Islet precursor cell (in vitro differentiated cells): Measurements from ENCODE around the gene WDFY3.
"Not testable (repeated sequence)": the region's sequence is repeated elsewhere in the genome, so short reads cannot be mapped to it uniquely, and the experiment has no call there.

Experiments
- DNase-seq: peaks from one replicate; pipeline ENCODE4 v3.0.0-alpha.2; 2018

WDFY3 gene

DNA sequence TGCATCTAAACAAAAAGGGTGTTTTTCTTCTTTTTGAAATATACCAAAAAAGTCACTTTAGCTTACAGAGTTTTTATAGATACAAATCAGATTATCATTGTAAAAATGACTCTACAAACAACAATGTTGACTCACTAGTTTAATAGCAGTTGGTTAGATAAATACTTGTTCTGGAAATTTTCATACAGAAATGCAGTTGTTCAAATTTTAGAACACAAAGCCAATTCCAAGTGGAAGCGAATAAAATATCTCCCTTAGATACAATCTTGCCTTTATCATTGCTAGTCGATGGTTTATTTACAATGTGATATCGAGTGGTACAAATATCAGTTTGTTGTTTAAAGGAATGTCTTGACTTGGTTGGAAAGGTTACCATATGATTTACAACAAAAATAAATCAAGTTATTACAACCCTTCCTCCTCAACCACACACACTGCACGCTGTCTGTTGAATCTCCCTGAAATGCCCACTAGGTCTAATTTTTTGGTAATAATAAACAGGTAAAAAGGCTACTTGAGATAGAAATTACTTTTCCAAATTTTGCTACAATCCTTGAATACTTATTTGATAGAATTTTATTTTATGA, 268.8 kb downstream of the WDFY3 start:
- no peak for DNase-seq

DNA sequence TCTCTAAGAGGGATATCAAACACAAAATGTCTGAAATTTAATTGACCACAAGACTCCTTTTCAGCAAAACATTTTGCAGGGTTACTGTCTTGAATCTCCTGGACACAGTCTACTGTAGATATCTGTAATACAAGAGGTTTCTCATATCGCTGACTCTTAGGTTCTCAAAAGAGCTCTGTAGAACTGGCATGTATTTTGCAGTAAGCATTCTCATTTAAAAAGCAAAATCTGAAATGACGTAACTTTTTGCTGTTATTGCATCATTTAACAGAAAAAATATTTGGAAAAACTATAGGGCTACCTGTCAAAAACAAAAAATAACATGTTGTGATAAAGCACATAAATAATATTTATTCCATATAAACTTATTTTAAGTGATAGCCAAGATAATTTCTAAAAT, 269.3 kb downstream of the WDFY3 start:
- DNase-seq: no peak

DNA sequence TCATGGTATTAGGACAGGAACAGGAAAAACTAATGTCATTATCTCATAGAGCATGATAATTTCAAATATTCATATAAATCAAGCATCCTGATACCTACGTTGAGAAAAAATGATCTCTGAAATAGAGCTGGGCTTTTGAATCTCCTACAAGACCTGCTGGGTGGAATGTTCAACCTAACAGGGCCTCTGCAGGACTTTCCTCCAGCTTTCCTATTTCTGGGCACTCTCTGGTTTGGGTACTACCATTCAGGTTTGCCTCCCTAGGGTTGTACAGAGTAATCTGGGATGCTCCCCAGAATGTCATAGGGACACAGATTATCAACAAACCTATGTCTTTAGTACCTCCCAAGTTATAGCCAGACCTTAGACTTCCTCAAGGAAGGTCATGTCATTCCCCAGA, 274.7 kb downstream of the WDFY3 start:
- no peak for DNase-seq

DNA sequence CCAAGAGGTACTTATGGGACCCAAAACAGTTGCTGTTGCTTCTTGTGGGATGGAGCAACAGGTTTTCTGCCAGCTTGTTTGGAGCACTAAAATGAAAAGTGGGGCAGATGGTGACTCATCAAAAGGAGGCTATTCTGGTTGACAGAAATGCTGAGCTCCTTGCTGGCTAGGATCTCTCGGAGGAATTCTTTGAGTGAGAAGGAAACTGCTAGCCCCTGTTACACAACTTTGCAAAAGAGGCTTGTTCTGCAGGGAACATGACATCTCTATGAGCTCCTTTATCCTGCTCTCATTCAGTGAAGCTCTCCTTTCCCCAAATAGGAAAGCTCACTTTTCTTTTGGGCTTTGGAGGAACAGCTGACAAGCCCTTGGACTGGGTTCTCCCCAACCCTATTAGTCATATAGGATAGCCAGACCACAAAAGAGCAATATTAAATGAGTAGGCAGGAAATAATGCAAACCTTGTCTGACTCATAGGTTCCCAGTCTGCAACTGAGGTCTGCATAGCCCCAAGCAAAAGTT, 275.3 kb downstream of the WDFY3 start:
- peak; percentile 81 for DNase-seq

DNA sequence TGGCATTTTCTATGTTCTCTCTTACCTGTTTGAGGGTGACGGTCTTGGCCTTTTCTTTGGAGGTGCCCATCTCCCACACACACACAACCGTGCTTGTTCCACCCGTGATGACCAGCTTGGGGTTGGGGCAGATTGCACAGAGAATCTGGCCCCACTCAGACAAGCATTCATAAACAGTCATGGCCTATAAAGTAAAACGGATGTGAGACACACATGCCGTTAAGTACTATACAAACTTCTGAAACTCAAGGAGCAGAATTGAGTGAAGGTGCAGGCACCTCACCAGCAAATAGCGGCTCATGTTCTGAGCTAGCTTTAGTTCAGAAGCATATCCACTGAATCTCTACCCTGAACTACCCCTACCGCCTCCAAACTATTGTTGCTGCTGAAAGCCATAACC, 276.0 kb downstream of the WDFY3 start:
- DNase-seq: no peak

DNA sequence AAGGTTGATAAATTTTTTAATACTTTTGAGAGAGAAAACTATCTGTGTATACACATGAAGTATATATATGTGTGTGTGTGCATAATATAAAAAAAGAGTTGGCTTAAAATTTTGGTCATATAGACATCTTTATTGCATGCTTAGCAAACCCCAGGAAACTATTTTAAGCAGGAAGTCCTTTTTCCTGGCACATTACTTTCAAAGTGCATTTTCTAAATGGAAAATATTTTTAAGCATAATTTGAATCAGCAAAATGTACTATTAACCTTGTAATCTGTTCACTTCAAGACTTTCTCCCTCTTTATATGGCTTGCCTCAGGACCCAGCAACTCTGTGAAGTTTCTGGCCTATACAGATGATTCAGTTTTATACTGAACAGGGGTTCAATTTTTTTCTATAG, 277.3 kb downstream of the WDFY3 start:
- no peak for DNase-seq

DNA sequence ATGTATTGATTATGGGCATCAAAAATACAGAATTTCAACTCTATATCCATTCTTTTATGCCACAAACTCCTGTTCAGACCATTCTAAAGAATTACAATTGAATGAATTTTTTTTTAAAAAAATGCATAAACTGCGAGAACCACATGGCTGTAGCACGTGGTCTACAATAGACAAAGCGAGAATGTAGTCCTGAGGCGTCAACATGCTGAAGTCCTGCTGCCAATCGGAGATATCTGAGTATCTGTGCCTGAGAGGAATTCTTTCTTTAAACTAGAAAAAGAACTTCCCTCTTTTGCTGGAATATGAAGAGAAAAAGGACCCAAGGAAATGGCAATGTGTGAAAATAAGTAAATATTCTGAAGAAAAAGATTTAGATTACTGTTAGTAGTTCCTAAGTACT, 277.9 kb downstream of the WDFY3 start:
- DNase-seq: no peak

DNA sequence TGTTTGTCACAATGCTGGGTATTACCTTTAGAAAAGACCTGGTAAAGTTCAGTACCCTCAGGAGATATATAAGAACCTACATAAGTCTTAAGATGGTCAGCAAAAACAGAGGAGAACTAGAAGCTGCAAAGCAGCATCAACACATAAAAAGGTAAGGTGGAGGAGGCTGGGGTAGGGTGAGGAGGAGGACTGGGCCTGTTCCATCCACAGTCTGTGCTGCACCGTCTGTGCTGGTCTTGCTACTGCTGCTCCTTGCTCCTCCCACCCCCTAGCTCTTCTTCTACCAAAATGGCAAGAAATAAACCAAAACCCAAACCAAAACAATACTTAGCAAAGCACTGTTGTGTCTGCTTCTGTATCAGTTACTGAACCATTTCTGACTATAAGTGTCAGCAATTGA, 281.4 kb downstream of the WDFY3 start:
- DNase-seq: no peak

DNA sequence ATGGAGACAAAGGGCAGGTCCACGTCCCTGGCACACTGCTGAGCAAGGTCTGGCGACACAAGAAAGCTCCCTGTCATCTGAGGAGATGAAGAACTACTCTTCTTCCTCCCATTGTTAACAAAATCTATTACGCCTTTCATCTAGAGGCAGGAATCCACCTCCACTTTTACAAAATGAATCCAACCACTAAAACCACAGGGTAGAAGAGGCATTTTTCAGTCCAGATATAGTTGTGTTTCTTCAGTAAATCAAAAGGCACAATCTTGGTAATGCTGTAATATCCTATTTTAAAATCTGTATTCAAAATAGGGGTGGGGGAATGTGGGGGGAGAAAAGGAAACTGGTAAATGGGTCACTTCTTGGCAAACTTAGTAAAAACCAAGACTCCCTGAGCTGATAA, 282.1 kb downstream of the WDFY3 start:
- DNase-seq: no peak

DNA sequence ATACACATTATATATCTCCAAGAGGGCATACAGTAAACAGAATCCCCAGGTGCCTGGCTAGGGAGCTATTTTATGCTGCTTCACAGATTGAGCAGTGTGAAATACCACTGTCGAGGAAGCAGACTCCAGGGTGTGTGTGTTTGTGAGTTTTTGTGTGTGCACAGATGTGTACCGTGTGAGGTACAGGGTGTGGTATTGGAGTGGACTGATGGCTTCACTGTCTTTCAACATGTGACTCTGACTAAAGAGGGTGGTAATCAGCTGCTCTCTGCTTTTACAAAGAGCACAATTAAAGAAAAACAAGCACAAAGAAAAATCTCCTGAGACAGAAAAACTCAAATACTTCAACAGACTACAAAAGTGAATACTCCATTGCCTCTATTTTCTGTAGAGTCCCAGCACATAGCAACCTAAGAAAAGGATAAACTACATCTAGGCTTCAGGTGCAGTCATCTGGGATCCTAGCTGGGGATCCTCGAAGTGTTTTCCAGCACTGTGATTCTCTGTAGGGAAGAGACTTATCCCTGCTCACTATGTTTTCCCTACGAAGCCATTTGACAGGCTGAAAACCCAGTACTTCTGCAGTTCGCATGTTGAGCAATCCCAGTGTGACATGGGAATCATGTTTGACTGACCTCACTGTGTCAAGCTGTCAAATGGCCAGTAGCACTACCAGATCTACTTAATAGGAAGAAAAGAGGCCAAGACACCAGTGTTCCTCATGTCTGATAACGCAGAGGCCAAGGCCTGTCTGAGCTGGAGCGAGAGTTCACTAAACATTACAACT, 283.2 kb downstream of the WDFY3 start:
- no peak for DNase-seq

DNA sequence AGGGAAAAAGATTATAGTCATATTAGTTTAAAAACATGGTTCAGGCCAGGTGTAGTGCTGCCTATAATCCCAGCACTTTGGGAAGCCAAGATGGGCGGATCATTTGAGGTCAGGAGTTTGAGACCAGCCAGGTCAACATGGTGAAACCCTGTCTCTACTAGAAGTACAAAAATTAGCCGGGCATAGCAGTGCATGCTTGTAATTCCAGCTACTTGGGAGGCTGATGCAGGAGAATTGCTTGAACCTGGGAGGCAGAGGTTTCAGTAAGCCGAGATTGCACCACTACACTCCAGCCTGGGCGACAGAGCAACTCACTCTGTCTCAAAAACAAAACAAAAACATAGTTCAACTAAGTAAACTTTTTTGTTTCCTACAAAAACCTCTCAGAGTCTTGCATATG, 283.8 kb downstream of the WDFY3 start:
- DNase-seq: not testable (repeated sequence)

DNA sequence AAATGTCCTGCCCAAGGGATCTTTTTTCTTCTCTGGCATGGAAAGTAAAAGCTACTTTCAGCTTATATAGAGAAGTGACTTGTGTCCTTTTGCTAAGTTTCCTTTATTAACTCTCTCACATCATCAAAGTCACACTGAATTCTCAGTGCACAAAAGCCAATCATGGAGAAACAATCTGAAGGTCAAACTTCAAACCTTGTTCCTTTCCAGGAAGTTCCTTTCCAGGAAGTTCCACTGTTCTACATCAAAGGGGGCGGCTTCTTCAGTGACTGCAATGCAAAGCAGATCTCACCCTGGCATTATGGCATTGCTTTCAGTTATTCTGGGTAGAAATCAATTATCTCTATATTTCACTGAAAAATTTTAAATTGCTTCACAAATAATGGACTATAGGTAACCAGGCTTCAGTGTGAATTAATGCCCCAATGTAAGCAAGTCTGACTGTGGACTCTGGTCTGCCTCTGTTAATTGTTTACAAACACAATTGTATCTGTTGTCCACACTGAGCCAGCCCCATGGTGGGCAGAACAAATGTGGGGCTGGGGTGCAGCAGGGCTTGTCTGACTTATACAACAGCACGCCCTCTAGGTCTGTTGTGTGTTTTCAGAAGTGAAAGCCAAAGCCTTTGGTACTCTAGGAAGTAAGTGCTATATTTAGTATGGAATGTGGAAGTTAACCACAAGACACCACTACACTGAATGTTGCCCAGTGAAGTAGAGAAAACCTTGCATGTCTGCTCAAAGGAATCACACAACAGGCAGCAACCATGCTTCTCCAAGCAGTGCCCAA, 284.8 kb downstream of the WDFY3 start:
- peak; percentile 78 for DNase-seq

DNA sequence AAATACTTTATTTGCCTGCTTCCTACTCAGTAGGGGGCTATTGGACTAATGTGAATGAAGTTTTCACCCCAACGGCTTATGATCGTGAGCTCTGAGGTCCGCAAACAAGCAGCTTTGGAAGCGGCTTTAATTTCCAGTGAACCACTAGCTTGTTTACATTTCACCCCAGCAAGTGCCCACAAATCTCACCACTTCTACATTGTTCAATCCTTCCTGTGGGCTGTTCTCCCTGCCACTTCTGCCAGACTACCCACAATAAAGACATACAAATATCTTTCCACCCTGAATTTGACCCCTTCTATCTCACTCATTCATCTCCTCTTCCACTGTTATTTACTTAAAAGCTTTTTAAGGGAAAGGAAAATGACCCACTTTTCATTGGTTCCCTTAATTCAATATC, 285.5 kb downstream of the WDFY3 start:
- no peak for DNase-seq

DNA sequence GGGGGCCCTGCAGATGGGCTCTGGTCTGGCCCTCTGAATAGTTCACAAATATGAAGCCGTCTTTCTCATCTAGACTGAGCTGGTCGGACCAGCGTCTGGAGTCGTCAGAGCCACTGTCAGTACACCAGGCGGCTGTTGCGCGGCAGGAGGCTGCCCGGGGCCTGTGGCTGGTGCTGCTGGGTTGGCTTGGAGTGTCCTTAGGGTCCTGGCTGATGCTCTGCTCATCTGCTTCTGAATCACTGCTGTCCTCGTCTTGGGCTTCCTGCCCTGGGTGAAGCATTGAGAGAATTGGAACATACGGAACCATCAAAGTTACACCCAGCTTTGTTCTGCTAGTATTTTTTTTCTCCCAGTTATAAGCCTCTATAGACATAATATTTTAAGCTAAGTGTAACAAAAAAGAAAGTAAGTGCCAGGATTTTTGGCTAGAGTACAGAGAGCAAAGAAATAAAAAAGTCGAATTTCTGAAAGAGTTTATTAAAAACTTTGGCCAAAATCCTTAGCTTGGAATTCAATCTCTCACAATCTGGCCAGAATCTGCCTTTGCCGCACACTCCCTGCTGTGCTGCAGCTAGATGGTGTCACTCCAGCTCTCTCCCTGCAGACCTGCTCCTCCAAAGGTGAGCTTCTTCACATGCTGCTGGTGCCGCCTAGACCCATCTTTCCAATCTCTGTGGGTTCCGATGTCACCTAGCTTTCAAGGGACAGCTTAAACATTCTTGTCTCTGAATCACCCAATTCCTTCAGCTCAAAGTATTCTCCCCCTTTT, 287.3 kb downstream of the WDFY3 start:
- DNase-seq: no peak

DNA sequence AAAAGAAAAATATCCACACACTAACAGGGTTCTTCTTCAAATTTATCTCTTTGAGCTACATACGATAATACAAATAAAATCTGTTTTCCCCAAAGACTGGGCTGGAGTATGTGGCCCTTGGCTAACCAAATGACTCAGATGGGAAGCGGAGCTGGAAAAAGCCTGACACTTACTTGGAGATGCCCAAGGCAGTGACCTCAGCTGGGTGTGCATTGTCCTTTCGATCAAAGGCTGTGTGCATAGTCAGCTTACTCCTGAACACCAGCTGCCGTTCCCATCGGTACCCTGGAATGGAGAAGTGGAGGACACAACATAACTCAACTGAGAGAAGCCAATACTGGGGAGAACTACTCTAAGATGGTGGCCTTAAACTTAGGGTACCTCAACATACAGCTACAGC, 288.5 kb downstream of the WDFY3 start:
- DNase-seq: no peak

DNA sequence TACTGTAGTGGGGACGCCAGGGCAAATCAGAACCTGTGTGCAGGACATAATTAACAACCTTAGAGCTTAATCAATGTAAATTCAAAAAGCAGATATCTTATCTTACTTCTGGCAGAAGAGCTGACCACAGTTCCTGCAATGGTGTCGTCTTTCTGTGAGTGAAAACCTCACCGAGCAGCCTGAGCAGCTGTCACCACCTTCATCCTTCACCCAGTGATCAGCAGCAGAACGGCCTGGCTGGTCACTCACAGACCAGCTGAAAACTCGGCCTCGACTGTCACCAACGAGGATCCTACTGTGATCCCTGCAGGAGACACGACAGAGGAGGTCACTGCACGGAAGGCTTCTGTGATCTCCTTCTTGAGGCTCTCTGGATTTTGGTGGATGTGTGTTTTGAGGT, 289.4 kb downstream of the WDFY3 start:
- no peak for DNase-seq

DNA sequence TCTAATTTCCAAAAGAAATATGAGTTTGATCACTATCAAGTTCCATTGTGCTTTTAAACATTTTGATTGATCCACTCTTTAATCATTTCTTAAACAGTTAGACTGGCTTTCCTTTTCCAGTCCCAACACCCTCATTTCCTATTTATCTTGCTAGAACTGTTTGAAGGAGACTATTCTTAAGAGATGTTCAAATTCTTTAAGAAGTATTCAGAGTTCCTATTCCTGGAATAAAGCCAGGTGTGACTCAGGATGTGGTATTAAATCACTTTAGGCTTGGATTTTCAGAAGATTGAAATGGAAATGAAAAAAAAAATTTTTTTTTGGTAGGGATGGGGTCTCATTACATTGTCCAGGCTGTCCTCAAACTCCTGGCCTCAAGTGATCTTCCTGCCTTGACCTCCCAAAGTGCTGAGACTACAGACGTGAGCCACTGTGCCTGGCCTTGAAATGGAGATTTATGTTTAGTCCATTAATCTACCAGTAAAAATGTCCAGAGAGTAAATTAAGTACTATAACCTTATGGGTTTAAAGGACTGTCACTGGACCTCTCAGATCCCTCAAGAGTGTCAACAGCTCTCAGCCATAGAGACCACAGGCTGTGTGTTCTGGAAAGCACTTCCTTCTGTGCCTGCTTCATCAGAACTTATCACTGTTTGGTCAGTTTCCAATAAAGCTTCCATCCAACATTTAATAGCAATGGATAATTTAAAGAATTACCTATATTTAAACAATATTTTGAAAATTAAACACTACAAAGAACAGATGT, 292.8 kb downstream of the WDFY3 start:
- DNase-seq: no peak

DNA sequence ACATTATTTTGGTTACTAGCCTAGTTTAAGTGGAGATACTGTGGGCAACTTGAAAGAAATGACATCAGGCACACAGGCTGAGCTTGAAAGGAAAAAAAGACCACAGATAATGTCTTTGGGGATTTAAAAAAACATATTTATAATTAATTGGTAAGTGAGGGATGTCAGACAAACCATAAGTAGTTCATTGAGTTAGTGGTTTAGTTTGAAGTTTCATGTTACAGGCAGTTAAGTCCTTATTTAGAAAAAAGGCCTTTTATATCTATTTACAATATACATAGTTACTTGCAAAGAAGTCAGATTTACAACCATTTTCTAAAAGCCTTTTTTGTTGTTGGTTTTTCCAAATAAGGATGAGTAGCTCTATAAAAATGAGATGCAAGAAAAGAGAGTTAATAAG, 294.3 kb downstream of the WDFY3 start:
- no peak for DNase-seq

DNA sequence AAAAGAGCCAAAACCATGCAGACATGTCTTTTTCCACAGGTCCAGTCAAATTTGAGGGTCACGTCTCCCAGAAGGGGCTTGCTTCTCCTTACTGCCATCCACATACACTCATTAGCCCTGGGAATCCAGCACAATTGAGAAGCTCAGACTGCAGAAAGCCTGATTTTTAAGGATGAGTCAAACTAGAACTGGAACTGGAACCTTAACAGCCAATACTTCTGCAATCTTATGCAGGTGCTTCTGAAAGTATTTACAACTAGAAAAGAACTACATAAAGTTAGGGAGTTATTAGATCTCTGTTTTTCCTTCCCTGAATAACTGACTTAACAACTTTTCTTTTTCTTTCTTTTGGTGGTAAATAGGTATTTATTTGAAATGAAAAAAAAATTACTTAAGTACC, 297.3 kb downstream of the WDFY3 start:
- DNase-seq: no peak

DNA sequence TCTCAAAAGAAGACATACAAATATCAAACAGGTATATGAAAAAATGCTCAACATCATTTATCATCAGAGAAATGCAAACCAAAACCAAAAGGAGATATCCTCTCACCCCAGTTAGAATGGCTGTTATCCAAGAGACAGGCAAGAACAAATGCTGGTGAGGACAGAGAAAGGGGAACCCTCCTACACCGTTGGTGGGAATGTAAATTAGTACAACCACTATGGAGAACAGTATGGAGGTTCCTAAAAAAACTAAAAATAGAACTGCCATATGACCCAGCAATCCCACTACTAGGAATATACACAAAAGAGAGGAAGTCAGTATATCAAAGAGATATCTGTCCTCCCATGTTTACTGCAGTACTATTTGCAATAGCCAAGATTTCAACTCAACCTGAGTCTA, 300.1 kb downstream of the WDFY3 start:
- no peak for DNase-seq

DNA sequence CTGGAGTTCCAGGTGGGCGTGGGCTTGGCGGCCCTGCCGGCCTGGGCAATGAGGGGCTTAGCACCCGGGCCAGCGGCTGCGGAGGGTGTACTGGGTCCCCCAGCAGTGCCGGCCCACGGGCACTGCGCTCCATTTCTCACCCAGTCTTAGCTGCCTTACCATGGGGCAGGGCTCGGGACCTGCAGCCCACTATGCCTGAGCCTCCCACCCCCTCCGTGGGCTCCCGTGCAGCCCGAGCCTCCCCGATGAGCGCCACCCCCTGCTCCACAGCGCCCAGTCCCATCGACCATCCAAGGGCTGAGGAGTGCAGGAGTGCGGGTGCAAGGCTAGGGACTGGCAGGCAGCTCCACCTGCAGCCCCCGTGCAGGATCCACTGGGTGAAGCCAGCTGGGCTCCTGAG, 301.7 kb downstream of the WDFY3 start:
- DNase-seq: not testable (repeated sequence)

DNA sequence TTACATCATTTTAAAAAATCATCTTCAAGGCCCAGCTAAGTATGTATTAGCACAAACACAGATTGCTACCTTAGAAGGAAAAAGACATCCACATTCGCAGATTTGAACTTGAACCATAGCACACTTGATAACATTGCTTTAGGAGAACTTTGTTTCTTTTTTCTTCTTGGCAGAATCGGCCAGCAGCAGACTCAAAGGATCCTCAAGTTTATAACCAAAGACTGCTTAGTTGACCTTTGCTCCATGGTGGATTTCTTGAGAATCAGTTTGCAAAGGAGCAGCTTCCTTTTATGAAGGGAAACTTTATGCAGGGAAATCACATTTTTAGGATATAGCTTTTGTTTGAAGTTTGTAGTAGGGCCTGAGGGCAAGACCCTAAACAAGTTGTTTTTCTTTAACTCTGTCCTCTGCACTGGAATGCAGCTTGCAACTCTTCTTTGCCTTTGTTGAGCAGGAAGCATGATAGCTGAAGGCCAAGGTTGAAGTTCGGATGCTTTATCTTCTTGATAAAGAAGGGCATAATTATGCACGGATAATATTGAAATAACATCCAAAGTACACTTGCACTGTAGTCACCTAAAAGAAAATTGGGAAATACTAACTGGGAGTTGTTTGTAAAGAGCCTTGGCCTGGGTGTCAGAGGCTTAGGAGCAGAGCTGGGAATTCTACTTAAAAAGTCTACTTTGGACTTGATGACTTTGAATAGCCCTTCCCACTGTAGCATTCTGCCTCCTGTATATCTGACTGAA, 305.1 kb downstream of the WDFY3 start:
- DNase-seq: no peak
